DMS153 treated with DMSO at 0.1 percent for 48 hours (cell line): ENCODE measurements around the gene BCAS3.
"Not testable (repeated sequence)": the region's sequence is repeated elsewhere in the genome, so short reads cannot be mapped to it uniquely, and the experiment has no call there.

Experiments used
- DNase-seq: peaks from one replicate; lab custom pipeline; 2025; ENCODE audit not compliant: unreplicated experiment; lab: John Stamatoyannopoulos, UW

The BCAS3 gene

DNA sequence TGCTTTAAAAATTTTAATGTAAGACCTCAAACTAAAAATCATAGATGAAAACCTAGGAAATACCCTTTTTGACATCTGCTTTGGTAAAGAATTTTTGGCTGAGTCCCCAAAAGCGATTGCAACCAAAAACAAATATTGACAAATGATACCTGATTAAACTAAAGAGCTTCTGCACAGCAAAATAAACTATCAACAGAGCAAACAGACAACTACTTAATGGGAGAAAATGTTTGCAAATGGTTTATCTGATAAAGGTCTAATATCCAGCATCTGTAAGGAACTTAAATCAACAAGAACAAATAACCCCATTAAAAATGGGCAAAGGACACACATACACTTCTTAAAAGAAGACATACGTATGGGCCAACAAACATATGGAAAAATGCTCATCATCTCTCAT, 242.5 kb downstream of the BCAS3 start:
- no peak for DNase-seq

GRCh38 chr17:60923000-60923399, 245.3 kb downstream of the BCAS3 start:
- DNase-seq: no peak

GRCh38 chr17:60926466-60927183, 249.0 kb downstream of the BCAS3 start:
- DNase-seq: no peak

- DNase-seq: no peak
Observed at GRCh38 chr17:60933739-60934138, 256.1 kb downstream of the BCAS3 start.

GRCh38 chr17:60934723-60935122, 257.1 kb downstream of the BCAS3 start:
- DNase-seq: no peak

GRCh38 chr17:60935991-60936390, 258.3 kb downstream of the BCAS3 start:
- DNase-seq: not testable (repeated sequence)

GRCh38 chr17:60939318-60939717, 261.7 kb downstream of the BCAS3 start:
- DNase-seq: no peak

GRCh38 chr17:60941028-60941427, 263.4 kb downstream of the BCAS3 start:
- no peak for DNase-seq

DNA sequence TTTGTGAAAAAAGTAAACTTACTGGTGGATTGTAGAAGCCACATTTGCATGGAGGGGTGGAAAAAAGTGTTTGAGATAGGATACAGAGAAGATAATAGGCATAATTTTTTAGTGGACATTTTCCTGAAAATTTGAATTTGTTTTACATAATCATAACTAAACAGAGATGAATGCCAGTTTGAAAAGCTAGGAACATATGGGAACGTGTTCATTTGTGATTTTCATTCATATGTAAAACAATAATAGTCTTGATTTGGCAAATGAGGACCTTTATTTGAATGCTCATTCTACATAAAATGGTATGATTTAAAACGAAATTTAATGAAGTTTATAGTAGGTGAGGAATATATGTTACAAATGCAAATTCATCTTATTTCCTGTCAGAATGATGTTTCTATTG, 263.9 kb downstream of the BCAS3 start:
- DNase-seq: no peak

DNA sequence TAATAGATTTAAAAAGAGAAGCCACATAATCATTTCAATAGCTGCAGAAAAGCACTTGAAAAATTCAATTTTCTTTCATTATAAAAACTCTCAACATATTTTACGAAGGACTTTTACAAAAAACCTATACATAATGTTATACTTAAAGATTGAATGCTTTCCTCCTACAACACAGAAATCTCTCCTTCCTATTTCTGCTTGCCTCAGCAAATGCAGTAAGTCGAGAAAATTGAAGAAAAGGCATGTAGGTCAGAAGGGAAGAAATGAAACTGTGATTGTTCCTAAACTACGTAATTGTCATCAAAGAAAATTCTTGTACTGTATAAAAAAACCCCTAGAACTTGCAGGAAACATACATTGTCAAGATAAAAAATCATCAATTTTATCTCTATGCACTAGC, 267.1 kb downstream of the BCAS3 start:
- DNase-seq: no peak

GRCh38 chr17:60947100-60947499, 269.4 kb downstream of the BCAS3 start:
- DNase-seq: no peak

- DNase-seq: no peak
Observed at GRCh38 chr17:60947543-60947942, 269.9 kb downstream of the BCAS3 start.

- no peak for DNase-seq
Observed at GRCh38 chr17:60952747-60953146, 275.1 kb downstream of the BCAS3 start.

DNA sequence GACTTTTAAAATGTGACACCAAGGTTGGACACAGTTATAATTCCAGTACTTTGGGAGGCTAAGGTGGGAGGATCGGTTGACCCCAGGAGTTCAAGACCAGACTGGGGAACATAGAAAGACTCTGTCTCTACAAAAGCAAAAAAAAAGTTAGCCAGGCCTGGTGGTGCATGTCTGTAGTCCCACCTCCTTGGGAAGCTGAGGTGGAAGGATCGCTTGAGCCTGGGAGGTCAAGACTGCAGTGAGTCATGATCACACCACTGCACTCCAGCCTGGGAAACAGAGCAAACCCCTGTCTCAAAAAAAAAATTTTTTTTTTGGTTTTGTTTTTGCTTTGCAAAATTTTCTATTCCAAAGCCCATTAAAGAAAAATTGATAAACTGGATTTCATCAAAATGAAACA, 281.4 kb downstream of the BCAS3 start:
- DNase-seq: no peak

DNA sequence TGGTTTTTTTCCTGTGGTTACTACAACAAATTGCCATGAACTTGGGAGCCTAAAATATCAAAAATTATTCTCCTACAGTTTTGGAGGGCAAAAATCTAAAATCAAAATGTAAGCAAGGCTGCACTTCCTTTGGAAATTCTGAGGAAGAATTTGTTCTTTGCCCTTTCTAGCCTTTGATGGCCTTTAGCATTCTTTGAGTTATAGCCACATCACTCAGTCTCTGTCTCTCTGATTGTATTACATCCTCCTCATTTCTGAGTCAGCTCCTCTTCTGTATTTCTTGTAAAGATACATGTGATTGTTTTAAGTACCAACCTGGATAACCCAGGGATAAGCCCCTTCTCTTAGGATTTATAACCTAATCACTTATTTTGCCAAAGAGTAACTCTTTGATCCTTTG, 282.0 kb downstream of the BCAS3 start:
- DNase-seq: no peak

- no peak for DNase-seq
Observed at GRCh38 chr17:60960398-60961065, 282.9 kb downstream of the BCAS3 start.

GRCh38 chr17:60964160-60964559, 286.5 kb downstream of the BCAS3 start:
- DNase-seq: no peak

- no peak for DNase-seq
Observed at GRCh38 chr17:60968266-60968665, 290.6 kb downstream of the BCAS3 start.

- DNase-seq: no peak
Observed at GRCh38 chr17:60969500-60970037, 291.9 kb downstream of the BCAS3 start.

DNA sequence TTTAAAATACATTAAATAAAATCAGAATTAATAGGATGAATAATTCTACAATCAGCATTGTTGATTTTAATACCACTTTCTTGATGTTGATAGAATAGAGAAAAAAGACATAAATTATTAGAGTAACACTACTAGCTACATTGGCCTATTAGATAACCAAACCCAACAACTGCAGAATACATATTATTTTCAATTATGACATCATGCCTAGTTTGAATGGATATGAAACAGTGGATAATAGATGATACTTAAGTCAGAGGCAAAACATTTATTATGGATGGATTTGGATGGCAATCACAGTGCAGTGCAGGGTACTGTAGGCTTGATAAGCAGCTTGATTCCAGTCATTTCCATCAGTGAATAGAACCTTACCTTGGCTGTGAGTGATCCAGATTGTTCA, 293.1 kb downstream of the BCAS3 start:
- DNase-seq: no peak

DNA sequence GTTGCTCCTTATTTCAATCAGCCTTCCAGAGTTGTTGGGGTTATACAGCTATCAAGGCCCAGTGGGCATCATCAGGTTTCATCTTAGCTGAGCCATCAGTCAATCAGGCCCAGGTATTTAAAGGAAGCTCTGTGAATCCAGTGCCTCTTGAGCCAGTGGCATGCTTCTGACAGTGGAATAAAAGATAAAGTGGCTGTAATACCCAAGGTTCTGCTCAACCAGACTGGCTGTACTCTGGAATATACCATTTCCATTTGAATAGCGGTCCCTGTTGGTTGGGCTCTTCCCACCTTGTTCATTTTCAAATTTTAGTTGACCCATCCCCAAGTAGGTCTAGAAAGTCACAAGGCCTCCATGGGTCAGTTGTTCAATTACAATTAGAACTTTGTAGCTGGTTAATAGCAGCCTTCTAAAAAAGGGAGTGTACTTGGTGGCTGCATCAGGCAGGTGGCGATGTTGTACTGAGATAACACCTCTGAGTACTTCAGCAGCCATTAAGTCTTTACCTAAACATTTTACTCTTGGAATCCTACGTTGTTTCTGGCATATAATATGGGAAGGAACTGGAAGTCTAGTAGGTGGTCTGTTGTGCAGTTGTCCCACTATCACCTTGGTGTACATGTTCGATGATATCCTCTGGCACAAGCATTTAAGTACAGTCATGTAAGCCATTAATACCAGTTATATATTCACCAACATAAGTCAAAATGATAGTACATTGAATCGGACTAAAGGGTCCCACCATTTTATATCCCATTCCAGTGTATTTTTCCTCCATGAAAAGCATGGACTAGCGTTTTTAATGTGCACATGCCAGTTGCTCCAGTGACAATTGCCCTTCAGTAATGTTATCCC, 294.1 kb downstream of the BCAS3 start:
- peak; percentile 24 for DNase-seq

DNA sequence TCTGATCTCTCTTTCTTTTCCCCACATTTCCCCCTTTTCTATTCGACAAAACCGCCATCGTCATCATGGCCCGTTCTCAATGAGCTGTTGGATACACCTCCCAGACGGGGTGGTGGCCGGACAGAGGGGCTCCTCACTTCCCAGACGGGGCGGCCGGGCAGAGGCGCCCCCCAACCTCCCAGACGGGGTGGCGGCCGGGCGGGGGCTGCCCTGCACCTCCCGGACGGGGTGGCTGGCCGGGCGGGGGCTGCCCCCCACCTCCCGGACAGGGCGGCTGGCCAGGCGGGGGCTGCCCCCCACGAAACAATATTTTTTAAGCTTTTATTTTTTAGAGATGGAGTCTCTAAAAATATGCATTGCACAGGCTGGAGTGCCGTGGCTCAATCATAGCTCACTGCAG, 299.2 kb downstream of the BCAS3 start:
- not testable (repeated sequence) for DNase-seq
